GM18519 (cell line): ENCODE data around the gene CPA1.

Source experiments
- ATAC-seq: cut with Tn5 transposase; IDR thresholded peaks from one replicate; pipeline ENCODE4 v1.9.1; 2021; ENCODE audit warnings: mild to moderate bottlenecking, moderate library complexity; ENCODE audit not compliant: unreplicated experiment, low FRiP score

CPA1 gene

GRCh38 chr7:130353196-130353595, 27.1 kb upstream of the CPA1 start:
- no peak for ATAC-seq

- no peak for ATAC-seq
Measured at GRCh38 chr7:130356121-130356875, 24.0 kb upstream of the CPA1 start.

- no peak for ATAC-seq
Measured at GRCh38 chr7:130356876-130357611, 23.2 kb upstream of the CPA1 start.

GRCh38 chr7:130358471-130358870, 21.8 kb upstream of the CPA1 start:
- ATAC-seq: no peak

GRCh38 chr7:130359276-130359857, 20.9 kb upstream of the CPA1 start:
- no peak for ATAC-seq

- ATAC-seq: no peak
Measured at GRCh38 chr7:130360518-130360917, 19.8 kb upstream of the CPA1 start.

GRCh38 chr7:130361681-130362080, 18.6 kb upstream of the CPA1 start:
- no peak for ATAC-seq

- no peak for ATAC-seq
Measured at GRCh38 chr7:130362251-130362816, 18.0 kb upstream of the CPA1 start.

- no peak for ATAC-seq
Measured at GRCh38 chr7:130363026-130363847, 17.1 kb upstream of the CPA1 start.

- ATAC-seq: no peak
Measured at GRCh38 chr7:130364451-130364850, 15.8 kb upstream of the CPA1 start.

GRCh38 chr7:130365088-130365487, 15.2 kb upstream of the CPA1 start:
- no peak for ATAC-seq

GRCh38 chr7:130365511-130366441, 14.5 kb upstream of the CPA1 start:
- no peak for ATAC-seq

- no peak for ATAC-seq
Measured at GRCh38 chr7:130366564-130366963, 13.7 kb upstream of the CPA1 start.

- no peak for ATAC-seq
Measured at GRCh38 chr7:130367088-130367755, 13.1 kb upstream of the CPA1 start.

- no peak for ATAC-seq
Measured at GRCh38 chr7:130367836-130368746, 12.2 kb upstream of the CPA1 start.

- no peak for ATAC-seq
Measured at GRCh38 chr7:130369110-130369711, 11.1 kb upstream of the CPA1 start.

- ATAC-seq: no peak
Measured at GRCh38 chr7:130369831-130370550, 10.3 kb upstream of the CPA1 start.
